Measurements from ENCODE around the gene ADAMTSL3.

- TF ChIP-seq POLR2AphosphoS5 (IDR thresholded peaks at IDR 0.05) (no peak), CTCF (IDR thresholded peaks at IDR 0.05) (no peak), EP300 (IDR thresholded peaks at IDR 0.05) (no peak), POLR2A (IDR thresholded peaks at IDR 0.05) (no peak)
Observed at GRCh38 chr15:84003791-84004503, 350.0 kb downstream of the ADAMTSL3 start.

Measured in suprapubic skin (tissue), 4 donors.